Activated CD8-positive, alpha-beta T cell treated with anti-CD3 and anti-CD28 coated beads for 36 hours (primary cell): ENCODE results near the gene AFAP1L1. TPM values are rescaled to one million over a fixed set of nuclear protein-coding genes. Genes with fewer than 3 reads are reported as not detected.

ENCODE experiments used
- ATAC-seq: fragments of 200-7000 bp; cut with Tn5 transposase; one replicate; pipeline ENCODE4 v1.10.0; 2021; ENCODE audit warnings: mild to moderate bottlenecking, moderate library complexity
- CTCF ChIA-PET: fragments of 350-600 bp; sonication (Branson Sonifier 250); formaldehyde crosslinking; loops from one replicate; lab custom pipeline; 2021; ENCODE audit warnings: antibody characterized with exemption; lab: Charles Lee
- POLR2A ChIA-PET: fragments of 350-600 bp; sonication (Branson Sonifier 250); formaldehyde crosslinking; loops from one replicate; lab custom pipeline; 2021; ENCODE audit warnings: antibody characterized with exemption; lab: Charles Lee
- DNase-seq: peaks from one replicate; pipeline ENCODE4 v3.0.0-alpha.2; 2020
- H3K27ac Mint-ChIP-seq: one replicate; pipeline ENCODE4 v1.8.0; 2021; ENCODE audit warnings: mild to moderate bottlenecking, mixed read lengths
- H3K27me3 Mint-ChIP-seq: one replicate; pipeline ENCODE4 v1.8.0; 2021; ENCODE audit warnings: mixed read lengths
- H3K36me3 Mint-ChIP-seq: one replicate; pipeline ENCODE4 v1.8.0; 2021; ENCODE audit warnings: low read depth, mixed read lengths
- H3K4me1 Mint-ChIP-seq: one replicate; pipeline ENCODE4 v1.8.0; 2021; ENCODE audit warnings: low read depth, mixed read lengths
- H3K4me3 Mint-ChIP-seq: one replicate; pipeline ENCODE4 v1.8.0; 2021; ENCODE audit warnings: mild to moderate bottlenecking, moderate library complexity, mixed read lengths
- H3K9me3 Mint-ChIP-seq: one replicate; pipeline ENCODE4 v1.8.0; 2021; ENCODE audit warnings: mixed read lengths
- CTCF ChIP-seq: fragments of 200-600 bp; IDR thresholded peaks from one replicate; pipeline ENCODE4 v1.8.0; 2022; ENCODE audit warnings: antibody characterized with exemption, mild to moderate bottlenecking
- intact Hi-C: fragments of 100-400 bp; cut with micrococcal nuclease; formaldehyde crosslinking; loops from one replicate; pipeline ENCODE4 v1.10.0; 2022
- total RNA-seq, 2 experiments: library from RNA; stranded (reverse); gene quantifications; one replicate each; pipeline ENCODE4 v1.2.3, GENCODE V29; 2021

Gene AFAP1L1
- total RNA-seq, 2 experiments from 2014 or later: 1.3 to 1.6 TPM

- no peak overlapping the region for H3K27ac Mint-ChIP-seq
- peaks cover 10% of the 10 kb centered on the region for H3K36me3 Mint-ChIP-seq
- DNase-seq (no peak), ATAC-seq (no peak)
- ChIA-PET POLR2A (interaction anchor here (0.6 to 2.2 kb wide), 3 partner anchors 9 to 11 kb away, joined by 3 to 8 read pairs (median 6); partner anchors contain the start of gene PCYOX1L), CTCF (interaction anchor here (0.9 to 10.1 kb wide), 15 partner anchors 8 to 227 kb away, joined by 3 to 163 read pairs (median 10); partner anchors contain the start of genes GRPEL2, IL17B and PCYOX1L)
- intact Hi-C loops: no loop called here
- no peak for TF ChIP-seq CTCF
- H3K4me1 Mint-ChIP-seq: peaks cover 5% of the 10 kb centered on the region
- no peak overlapping the region for H3K4me3 Mint-ChIP-seq
- H3K27me3 Mint-ChIP-seq: no peaks in the 10 kb centered on the region
- H3K9me3 Mint-ChIP-seq: no peaks in the 10 kb centered on the region
Measured at GRCh38 chr5:149366169-149366729, 94.6 kb downstream of the AFAP1L1 start.

- intact Hi-C loops: no loop called here
- ChIA-PET CTCF (interaction anchor here (0.6 to 10.1 kb wide), 39 partner anchors 8 to 418 kb away, joined by 3 to 163 read pairs (median 4); partner anchors contain the start of genes CSNK1A1, GRPEL2, IL17B and PCYOX1L), POLR2A (interaction anchor here (2.0 to 3.1 kb wide), 3 partner anchors 10 to 22 kb away, joined by 6 to 18 read pairs (median 8); partner anchors contain the start of genes GRPEL2 and PCYOX1L)
- TF ChIP-seq CTCF: peak; percentile 74
- Mint-ChIP-seq H3K4me1 (peaks cover 5% of the 10 kb centered on the region), H3K36me3 (peaks cover 10% of the 10 kb centered on the region), H3K27ac (no peak overlapping the region), H3K9me3 (no peaks in the 10 kb centered on the region), H3K4me3 (no peak overlapping the region), H3K27me3 (no peaks in the 10 kb centered on the region)
- DNase-seq (peak; percentile 73), ATAC-seq (peak; percentile 70)
Measured at GRCh38 chr5:149367249-149367971, 95.8 kb downstream of the AFAP1L1 start.

- H3K4me3 Mint-ChIP-seq: no peak overlapping the region
- ATAC-seq: no peak
- ChIA-PET CTCF (interaction anchor here (0.6 to 10.1 kb wide), 38 partner anchors 7 to 419 kb away, joined by 3 to 163 read pairs (median 4); partner anchors contain the start of genes CSNK1A1, GRPEL2, IL17B and PCYOX1L), POLR2A (interaction anchor here (2.0 to 3.1 kb wide), 3 partner anchors 11 to 22 kb away, joined by 6 to 18 read pairs (median 8); partner anchors contain the start of genes GRPEL2 and PCYOX1L)
- H3K4me1 Mint-ChIP-seq: peaks cover 5% of the 10 kb centered on the region
- no peaks in the 10 kb centered on the region for H3K9me3 Mint-ChIP-seq
- no peaks in the 10 kb centered on the region for H3K27me3 Mint-ChIP-seq
- peaks cover 8% of the 10 kb centered on the region for H3K36me3 Mint-ChIP-seq
- no peak for TF ChIP-seq CTCF
- intact Hi-C loops: no loop called here
- no peak for DNase-seq
- no peak overlapping the region for H3K27ac Mint-ChIP-seq
Measured at GRCh38 chr5:149367972-149368645, 96.5 kb downstream of the AFAP1L1 start.

- peaks cover 5% of the 10 kb centered on the region for H3K4me1 Mint-ChIP-seq
- no peak for TF ChIP-seq CTCF
- DNase-seq (no peak), ATAC-seq (no peak)
- no peaks in the 10 kb centered on the region for H3K27me3 Mint-ChIP-seq
- no peak overlapping the region for H3K27ac Mint-ChIP-seq
- intact Hi-C loops: loop anchor here (2.0 kb wide), 1 partner anchor 56 kb away; no protein-coding TSS in a partner anchor
- no peak overlapping the region for H3K4me3 Mint-ChIP-seq
- ChIA-PET POLR2A (interaction anchor here (0.6 to 1.4 kb wide), 2 partner anchors 9 to 26 kb away, joined by 3 read pairs; partner anchors contain the start of gene GRPEL2), CTCF (interaction anchor here (0.8 to 10.1 kb wide), 24 partner anchors 10 to 660 kb away, joined by 3 to 163 read pairs (median 6); partner anchors contain the start of genes GRPEL2 and PCYOX1L)
- H3K36me3 Mint-ChIP-seq: peaks cover 8% of the 10 kb centered on the region
- no peaks in the 10 kb centered on the region for H3K9me3 Mint-ChIP-seq
Measured at GRCh38 chr5:149370878-149371277, 99.2 kb downstream of the AFAP1L1 start.
